Endothelial cell (in vitro differentiated cells): Measurements from ENCODE around the gene KIAA2012. TPM values are rescaled to one million over a fixed set of nuclear protein-coding genes. Genes with fewer than 3 reads are reported as not detected.

Source experiments
- DNase-seq: peaks from one replicate; pipeline ENCODE4 v3.0.0; 2021; ENCODE audit warnings: low spot score
- H3K27ac Mint-ChIP-seq: one replicate; pipeline ENCODE4 v1.8.0; 2021; ENCODE audit warnings: mixed read lengths, inconsistent platforms; ENCODE audit not compliant: unreplicated experiment
- H3K27me3 Mint-ChIP-seq: one replicate; pipeline ENCODE4 v1.8.0; 2021; ENCODE audit warnings: mild to moderate bottlenecking, moderate library complexity, mixed read lengths, inconsistent platforms; ENCODE audit not compliant: unreplicated experiment
- H3K36me3 Mint-ChIP-seq: one replicate; pipeline ENCODE4 v1.8.0; 2021; ENCODE audit warnings: mild to moderate bottlenecking, low read depth, mixed read lengths, inconsistent platforms; ENCODE audit not compliant: unreplicated experiment
- H3K4me1 Mint-ChIP-seq: one replicate; pipeline ENCODE4 v1.8.0; 2021; ENCODE audit warnings: mild to moderate bottlenecking, mixed read lengths, inconsistent platforms; ENCODE audit not compliant: unreplicated experiment
- H3K4me3 Mint-ChIP-seq: one replicate; pipeline ENCODE4 v1.8.0; 2021; ENCODE audit warnings: mild to moderate bottlenecking, mixed read lengths, inconsistent platforms; ENCODE audit not compliant: unreplicated experiment
- H3K9me3 Mint-ChIP-seq: one replicate; pipeline ENCODE4 v1.8.0; 2021; ENCODE audit warnings: mixed read lengths, inconsistent platforms; ENCODE audit not compliant: unreplicated experiment
- CTCF ChIP-seq: fragments of 200-600 bp; sonication (generic); IDR thresholded peaks from one replicate; pipeline ENCODE4 v1.5.0; 2021; ENCODE audit warnings: antibody characterized with exemption; ENCODE audit not compliant: unreplicated experiment
- total RNA-seq: library from RNA; stranded (reverse); fragmentation: NEBNext Ultra II Directional; extraction: Animal tissue kit (Norgen Biotek cat#: 25700); gene quantifications from one replicate; pipeline ENCODE4 v1.2.1, GENCODE V29; 2021; ENCODE audit not compliant: unreplicated experiment

KIAA2012 gene
- total RNA-seq, 1 donor from 2014 or later, result 0.08 TPM

- Mint-ChIP-seq H3K4me1 (peaks cover 6% of the 10 kb centered on the region), H3K27ac (no peak overlapping the region), H3K4me3 (no peak overlapping the region), H3K27me3 (no peaks in the 10 kb centered on the region), H3K36me3 (no peaks in the 10 kb centered on the region), H3K9me3 (no peaks in the 10 kb centered on the region)
- DNase-seq, result no peak
- TF ChIP-seq CTCF, result no peak
Observed at GRCh38 chr2:202201220-202202160, 128.4 kb downstream of the KIAA2012 start.

DNA sequence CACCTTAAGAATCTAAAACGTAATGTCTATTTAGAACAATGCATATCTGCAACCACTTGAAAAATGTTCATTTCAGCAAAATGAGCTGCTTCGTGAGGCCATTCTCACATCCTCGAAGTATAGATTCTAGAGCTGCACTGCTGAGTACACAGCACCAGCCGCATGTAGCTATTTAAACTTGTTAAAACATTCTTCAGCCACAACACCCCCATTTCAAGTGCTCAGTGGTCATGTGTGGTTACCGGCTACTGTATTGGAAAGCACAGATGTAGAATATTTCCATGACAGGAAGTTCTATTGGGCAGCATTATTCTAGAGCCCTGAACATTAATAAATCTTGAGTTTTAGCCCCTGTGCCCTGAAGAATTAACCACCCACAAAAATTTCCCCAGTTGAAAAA, 130.3 kb downstream of the KIAA2012 start:
- H3K27me3 Mint-ChIP-seq, result no peaks in the 10 kb centered on the region
- no peaks in the 10 kb centered on the region for H3K36me3 Mint-ChIP-seq
- no peaks in the 10 kb centered on the region for H3K4me1 Mint-ChIP-seq
- no peak overlapping the region for H3K4me3 Mint-ChIP-seq
- no peak overlapping the region for H3K27ac Mint-ChIP-seq
- DNase-seq, result no peak
- no peak for TF ChIP-seq CTCF
- H3K9me3 Mint-ChIP-seq, result no peaks in the 10 kb centered on the region

GRCh38 chr2:202204855-202205254, 131.8 kb downstream of the KIAA2012 start:
- DNase-seq, result no peak
- Mint-ChIP-seq H3K36me3 (no peaks in the 10 kb centered on the region), H3K4me1 (no peaks in the 10 kb centered on the region), H3K9me3 (no peaks in the 10 kb centered on the region), H3K27ac (no peak overlapping the region), H3K27me3 (no peaks in the 10 kb centered on the region), H3K4me3 (no peak overlapping the region)
- TF ChIP-seq CTCF, result no peak

- H3K27me3 Mint-ChIP-seq, result no peaks in the 10 kb centered on the region
- no peak for DNase-seq
- no peaks in the 10 kb centered on the region for H3K9me3 Mint-ChIP-seq
- no peaks in the 10 kb centered on the region for H3K36me3 Mint-ChIP-seq
- H3K4me3 Mint-ChIP-seq, result no peak overlapping the region
- no peaks in the 10 kb centered on the region for H3K4me1 Mint-ChIP-seq
- H3K27ac Mint-ChIP-seq, result no peak overlapping the region
- TF ChIP-seq CTCF, result no peak
Observed at GRCh38 chr2:202208526-202208925, 135.5 kb downstream of the KIAA2012 start.

DNA sequence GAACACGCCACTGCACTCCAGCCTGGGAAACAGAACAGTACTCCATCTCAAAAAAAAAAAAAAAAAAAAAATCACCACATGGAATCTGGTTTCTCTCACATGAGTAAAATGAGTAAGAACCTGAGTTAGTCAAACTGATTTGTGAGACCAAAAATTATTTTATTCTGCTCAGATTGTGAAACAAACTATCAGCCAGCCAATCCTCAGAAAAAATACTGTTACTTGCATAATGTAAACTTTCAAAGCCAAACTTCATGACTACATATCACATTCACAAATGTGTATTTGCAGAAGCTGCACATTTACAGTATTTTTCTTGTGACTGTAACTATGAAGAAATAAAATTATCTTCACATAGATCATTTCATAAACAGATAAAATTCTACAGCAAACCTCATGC, 142.1 kb downstream of the KIAA2012 start:
- no peak for TF ChIP-seq CTCF
- no peak overlapping the region for H3K27ac Mint-ChIP-seq

More for the DNA sequence above, 142.1 kb downstream of the KIAA2012 start:
- Mint-ChIP-seq H3K36me3 (peaks cover 3% of the 10 kb centered on the region), H3K9me3 (no peaks in the 10 kb centered on the region), H3K4me1 (no peaks in the 10 kb centered on the region), H3K4me3 (no peak overlapping the region), H3K27me3 (no peaks in the 10 kb centered on the region)
- no peak for DNase-seq
